ENCODE measurements around the gene CHKA. TPM values are rescaled to one million over a fixed set of nuclear protein-coding genes. Genes with fewer than 3 reads are reported as not detected.

Gene CHKA
- total RNA-seq, 4 donors from 2014 or later = 1.1 to 13.0 (median 4.2) TPM

DNA sequence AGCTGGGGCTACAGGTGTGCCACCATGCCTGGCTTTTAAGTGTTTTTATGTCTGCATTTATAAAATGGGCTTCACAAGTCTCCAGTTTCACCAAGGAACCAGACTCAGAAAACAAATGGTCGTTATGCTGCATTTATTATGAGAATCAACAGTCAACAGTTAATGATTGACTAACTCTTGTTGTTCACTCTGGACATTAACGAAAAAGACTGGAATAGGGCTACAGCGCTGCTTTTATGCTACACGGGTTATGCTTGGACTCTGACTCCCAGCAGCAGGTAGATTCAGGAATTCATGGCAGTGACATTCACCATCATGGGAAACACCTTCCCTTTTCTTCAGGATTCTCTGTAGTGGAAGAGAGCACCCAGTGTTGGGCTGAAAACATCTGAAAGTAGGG is 44.4 kb upstream of the CHKA start:
- WGBS, 2 donors = 85 to 86% methylated on average over 4 of the region's 4 CpGs
- Histone ChIP-seq H3K4me3 (no peak overlapping the region), H3K4me1 (peaks cover 0 to 8% (median 0%) of the 10 kb centered on the region in 3 donors), H3K27me3 (no peaks in the 10 kb centered on the region), H3K27ac (no peak overlapping the region), H3K36me3 (peaks cover 15 to 95% (median 37%) of the 10 kb centered on the region in 3 donors), H3K9me3 (no peaks in the 10 kb centered on the region)
- TF ChIP-seq, protein P1, sequence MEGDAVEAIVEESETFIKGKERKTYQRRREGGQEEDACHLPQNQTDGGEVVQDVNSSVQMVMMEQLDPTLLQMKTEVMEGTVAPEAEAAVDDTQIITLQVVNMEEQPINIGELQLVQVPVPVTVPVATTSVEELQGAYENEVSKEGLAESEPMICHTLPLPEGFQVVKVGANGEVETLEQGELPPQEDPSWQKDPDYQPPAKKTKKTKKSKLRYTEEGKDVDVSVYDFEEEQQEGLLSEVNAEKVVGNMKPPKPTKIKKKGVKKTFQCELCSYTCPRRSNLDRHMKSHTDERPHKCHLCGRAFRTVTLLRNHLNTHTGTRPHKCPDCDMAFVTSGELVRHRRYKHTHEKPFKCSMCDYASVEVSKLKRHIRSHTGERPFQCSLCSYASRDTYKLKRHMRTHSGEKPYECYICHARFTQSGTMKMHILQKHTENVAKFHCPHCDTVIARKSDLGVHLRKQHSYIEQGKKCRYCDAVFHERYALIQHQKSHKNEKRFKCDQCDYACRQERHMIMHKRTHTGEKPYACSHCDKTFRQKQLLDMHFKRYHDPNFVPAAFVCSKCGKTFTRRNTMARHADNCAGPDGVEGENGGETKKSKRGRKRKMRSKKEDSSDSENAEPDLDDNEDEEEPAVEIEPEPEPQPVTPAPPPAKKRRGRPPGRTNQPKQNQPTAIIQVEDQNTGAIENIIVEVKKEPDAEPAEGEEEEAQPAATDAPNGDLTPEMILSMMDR (IDR thresholded peaks at IDR 0.05) = no peak
- TF ChIP-seq POLR2A (IDR thresholded peaks at IDR 0.05) = no peak
- DNase-seq = no peak
- intact Hi-C loops (cut with DNase I) = no loop called here

- Histone ChIP-seq H3K9me3 (no peaks in the 10 kb centered on the region), H3K27ac (no peak overlapping the region), H3K4me1 (peaks cover 0 to 8% (median 0%) of the 10 kb centered on the region in 3 donors), H3K27me3 (no peaks in the 10 kb centered on the region), H3K36me3 (peaks cover 15 to 91% (median 26%) of the 10 kb centered on the region in 3 donors), H3K4me3 (no peak overlapping the region)
- intact Hi-C loops (cut with DNase I) = no loop called here
- WGBS, 2 donors = 59 to 89% methylated on average over 2 of the region's 2 CpGs
- TF ChIP-seq, protein P1 (IDR thresholded peaks at IDR 0.05) = no peak
- TF ChIP-seq POLR2A (IDR thresholded peaks at IDR 0.05) = no peak
- DNase-seq = no peak
Measured at GRCh38 chr11:68164437-68164836, 43.2 kb upstream of the CHKA start.

DNA sequence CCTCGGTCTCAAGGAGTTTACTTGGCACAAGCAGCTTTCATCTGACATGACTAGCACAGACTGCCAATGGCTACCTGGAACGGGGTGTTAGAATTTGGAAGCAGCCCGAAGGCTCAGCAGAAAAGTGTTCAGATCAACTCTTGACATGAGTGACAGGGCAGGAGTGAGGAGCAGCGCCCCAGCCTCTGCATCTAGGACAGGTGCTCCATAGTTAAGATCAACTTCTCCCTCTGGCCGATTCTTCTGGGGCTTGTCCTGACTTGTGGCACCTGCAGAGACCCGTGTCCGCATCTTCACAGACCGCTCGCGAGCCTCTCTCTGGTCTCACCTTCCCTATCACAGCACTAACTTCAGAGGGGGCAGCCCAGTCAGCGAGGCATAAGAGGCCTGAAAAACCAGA is 42.5 kb upstream of the CHKA start:
- TF ChIP-seq POLR2A (IDR thresholded peaks at IDR 0.05) = no peak
- TF ChIP-seq, protein P1 (IDR thresholded peaks at IDR 0.05) = no peak
- Histone ChIP-seq H3K36me3 (peaks cover 19 to 91% (median 20%) of the 10 kb centered on the region in 3 donors), H3K4me1 (peaks cover 0 to 8% (median 0%) of the 10 kb centered on the region in 3 donors), H3K4me3 (no peak overlapping the region), H3K9me3 (no peaks in the 10 kb centered on the region), H3K27ac (no peak overlapping the region), H3K27me3 (no peaks in the 10 kb centered on the region)
- 64 to 72% methylated on average over 6 to 10 of the region's 11 CpGs for WGBS, 2 donors
- intact Hi-C loops (cut with DNase I) = no loop called here
- DNase-seq = no peak

- WGBS, 2 donors = 87 to 90% methylated on average over 7 of the region's 7 CpGs
- H3K27me3 ChIP-seq = no peaks in the 10 kb centered on the region
- H3K4me1 ChIP-seq = peaks cover 0 to 8% (median 0%) of the 10 kb centered on the region in 3 donors
- TF ChIP-seq, protein P1 (IDR thresholded peaks at IDR 0.05) = no peak
- no peak for TF ChIP-seq POLR2A (IDR thresholded peaks at IDR 0.05)
- no peaks in the 10 kb centered on the region for H3K9me3 ChIP-seq
- H3K27ac ChIP-seq = no peak overlapping the region
- H3K36me3 ChIP-seq = peaks cover 8 to 78% (median 11%) of the 10 kb centered on the region in 3 donors
- intact Hi-C loops (cut with DNase I) = no loop called here
- no peak overlapping the region for H3K4me3 ChIP-seq
- no peak for DNase-seq
Measured at GRCh38 chr11:68160100-68160695, 39.0 kb upstream of the CHKA start.

DNA sequence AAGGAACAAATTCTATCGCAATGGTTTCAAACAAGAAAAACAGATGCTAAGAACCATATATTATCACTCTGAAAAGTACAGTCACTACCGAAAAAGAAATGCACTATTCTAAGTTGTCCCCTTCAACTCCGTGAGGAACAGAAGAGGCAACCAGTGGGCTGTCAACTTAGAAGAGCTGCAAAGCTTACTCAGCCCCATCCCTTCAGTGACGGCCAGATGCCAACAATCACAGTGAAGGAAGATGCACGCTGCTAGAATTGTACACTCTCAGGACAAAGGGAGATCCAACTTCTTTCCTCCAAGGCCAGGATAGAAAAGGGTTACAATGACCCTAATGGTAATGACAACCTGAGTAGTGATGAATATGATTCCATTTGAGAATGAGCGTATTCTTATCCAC is 38.5 kb upstream of the CHKA start:
- Histone ChIP-seq H3K4me1 (peaks cover 0 to 7% (median 0%) of the 10 kb centered on the region in 3 donors), H3K4me3 (no peak overlapping the region), H3K27ac (no peak overlapping the region), H3K9me3 (no peaks in the 10 kb centered on the region), H3K27me3 (no peaks in the 10 kb centered on the region), H3K36me3 (peaks cover 8 to 73% (median 10%) of the 10 kb centered on the region in 3 donors)
- WGBS, 2 donors = 77 to 80% methylated on average over 6 of the region's 6 CpGs
- no peak for TF ChIP-seq POLR2A (IDR thresholded peaks at IDR 0.05)
- TF ChIP-seq, protein P1 (IDR thresholded peaks at IDR 0.05) = no peak
- no peak for DNase-seq
- intact Hi-C loops (cut with DNase I) = no loop called here
